Activated T-helper 9 cell treated with anti-CD3 and anti-CD28 coated beads, Interleukin-2, amount 50 U/mL, for 16 hours (primary cell): Measurements from ENCODE around the gene CBFB.
"Not testable (repeated sequence)": the region's sequence is repeated elsewhere in the genome, so short reads cannot be mapped to it uniquely, and the experiment has no call there.

Source experiments
- DNase-seq: peaks from one replicate; pipeline ENCODE4 v3.0.0-alpha.2; 2020; ENCODE audit warnings: low read depth

CBFB gene

DNA sequence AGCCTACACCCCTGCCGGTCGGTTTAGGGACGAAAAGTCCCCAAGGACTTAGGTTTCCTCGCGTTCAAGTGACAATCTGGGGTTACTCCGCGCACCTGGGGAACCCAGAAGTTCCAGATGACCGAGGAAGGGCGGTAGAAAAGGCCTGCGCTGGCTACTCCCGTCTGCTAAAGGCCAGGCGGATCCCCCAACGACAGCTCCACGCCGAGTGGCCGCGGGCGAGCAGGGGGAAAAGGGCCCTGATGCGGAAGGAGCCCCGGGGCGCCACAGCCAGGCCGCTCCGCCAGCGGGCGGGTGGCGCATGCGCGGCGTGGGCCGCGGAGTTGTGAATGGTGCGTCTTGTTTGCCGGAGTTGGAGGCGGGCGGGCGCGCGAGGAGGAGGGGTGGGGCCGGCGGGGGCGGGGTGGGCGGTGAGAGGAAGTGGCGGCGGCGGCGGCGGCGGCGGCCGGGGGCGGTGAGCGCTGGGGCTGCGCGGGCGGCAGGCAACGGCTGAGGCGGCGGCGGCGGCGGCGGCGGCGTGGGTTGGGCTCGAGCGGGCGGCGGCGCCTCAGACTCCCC, at the start of gene CBFB:
Gene CBFB (plus strand): TSS at position 454 of the 558 bp plus-strand sequence. CDS start 259 bp downstream, outside the sequence.
- DNase-seq: peak; percentile 92

DNA sequence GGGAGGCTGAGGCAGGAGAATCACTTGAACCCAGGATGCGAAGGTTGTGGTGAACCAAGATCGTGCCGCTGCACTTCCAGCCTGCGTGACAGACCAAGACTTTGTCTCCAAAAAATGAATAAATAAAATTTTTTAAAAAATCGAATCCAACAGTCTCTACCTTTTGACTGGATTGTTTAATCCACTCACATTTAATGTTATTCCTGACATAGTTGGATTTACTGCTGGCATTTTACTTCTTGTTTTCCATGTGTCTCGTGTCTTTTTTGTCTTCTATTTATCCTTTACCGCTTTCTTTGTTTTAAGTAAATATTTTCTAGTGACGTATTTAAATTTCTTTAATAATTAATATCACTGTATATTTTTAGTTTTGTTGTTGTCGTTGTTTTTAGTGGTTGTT, 45.9 kb upstream of the CBFB start:
- DNase-seq: no peak

DNA sequence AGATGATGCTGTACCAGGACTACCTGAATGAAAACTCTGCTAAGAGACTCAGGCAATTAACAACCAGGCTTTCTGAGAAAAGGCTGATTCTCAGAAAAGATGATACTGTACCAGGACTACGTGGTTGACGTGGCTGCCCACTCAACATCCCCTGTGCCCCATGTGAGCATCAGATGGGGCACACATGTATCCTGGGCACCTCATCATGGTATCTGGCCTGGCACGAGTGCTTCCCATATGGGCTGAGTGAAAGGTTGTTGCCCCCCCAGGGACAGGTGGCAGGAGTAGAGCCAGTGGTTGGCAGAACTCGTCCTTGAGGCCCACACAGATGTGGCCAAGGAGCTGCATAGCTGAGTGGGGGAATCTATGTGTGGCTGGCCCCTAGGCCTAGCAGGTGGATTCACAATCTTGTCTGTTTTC, 44.0 kb upstream of the CBFB start:
- peak; percentile 53 for DNase-seq

GRCh38 chr16:66986559-66986958, 42.4 kb upstream of the CBFB start:
- no peak for DNase-seq

GRCh38 chr16:66988197-66988788, 40.7 kb upstream of the CBFB start, which contains the start of gene CES4A:
Gene CES4A, plus strand, starts transcription at chr16:66988589. Its CDS starts 184 bp downstream, at chr16:66988773.
- DNase-seq: no peak

DNA sequence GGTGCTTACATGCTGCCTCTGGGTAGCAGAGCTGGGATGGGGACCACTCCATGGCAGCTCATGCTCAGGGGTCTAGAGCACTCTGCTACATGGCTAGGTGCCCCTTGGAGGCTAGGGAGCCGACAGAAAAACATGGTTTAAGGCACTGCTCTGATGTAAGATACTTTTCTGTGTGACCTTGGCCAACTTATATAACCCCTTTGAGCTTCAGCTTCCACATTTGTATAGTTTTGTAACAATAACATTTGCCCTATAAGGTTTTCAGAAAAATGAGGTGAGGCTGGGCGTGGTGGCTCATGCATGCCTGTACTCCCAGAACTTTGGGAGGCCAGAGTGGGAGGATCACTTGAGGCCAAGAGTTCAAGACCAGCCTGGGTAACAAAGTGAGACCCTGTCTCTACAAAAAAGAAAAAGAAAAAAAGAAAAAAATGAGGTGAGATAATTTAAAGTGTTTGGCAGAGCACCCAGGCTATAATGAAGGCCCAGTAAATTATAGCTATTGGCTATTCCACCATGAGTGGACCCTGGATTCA, 37.3 kb upstream of the CBFB start:
- no peak for DNase-seq

DNA sequence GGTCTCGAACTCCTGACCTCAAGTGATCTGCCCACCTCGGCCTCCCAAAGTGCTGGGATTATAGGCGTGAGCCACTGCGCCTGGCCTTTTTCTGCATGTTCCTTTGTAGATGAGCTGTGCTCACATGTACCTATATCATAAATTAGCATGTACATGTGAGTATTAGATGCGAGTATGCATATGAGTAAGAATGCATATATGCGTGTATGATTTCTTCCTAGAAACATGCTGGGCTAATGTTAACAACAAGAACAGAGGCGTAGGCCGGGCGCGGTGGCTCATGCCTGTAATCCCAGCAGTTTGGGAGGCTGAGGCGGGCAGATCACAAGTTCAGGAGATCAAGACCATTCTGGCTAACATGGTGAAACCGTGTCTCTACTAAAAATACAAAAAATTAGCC, 35.4 kb upstream of the CBFB start:
- not testable (repeated sequence) for DNase-seq

DNA sequence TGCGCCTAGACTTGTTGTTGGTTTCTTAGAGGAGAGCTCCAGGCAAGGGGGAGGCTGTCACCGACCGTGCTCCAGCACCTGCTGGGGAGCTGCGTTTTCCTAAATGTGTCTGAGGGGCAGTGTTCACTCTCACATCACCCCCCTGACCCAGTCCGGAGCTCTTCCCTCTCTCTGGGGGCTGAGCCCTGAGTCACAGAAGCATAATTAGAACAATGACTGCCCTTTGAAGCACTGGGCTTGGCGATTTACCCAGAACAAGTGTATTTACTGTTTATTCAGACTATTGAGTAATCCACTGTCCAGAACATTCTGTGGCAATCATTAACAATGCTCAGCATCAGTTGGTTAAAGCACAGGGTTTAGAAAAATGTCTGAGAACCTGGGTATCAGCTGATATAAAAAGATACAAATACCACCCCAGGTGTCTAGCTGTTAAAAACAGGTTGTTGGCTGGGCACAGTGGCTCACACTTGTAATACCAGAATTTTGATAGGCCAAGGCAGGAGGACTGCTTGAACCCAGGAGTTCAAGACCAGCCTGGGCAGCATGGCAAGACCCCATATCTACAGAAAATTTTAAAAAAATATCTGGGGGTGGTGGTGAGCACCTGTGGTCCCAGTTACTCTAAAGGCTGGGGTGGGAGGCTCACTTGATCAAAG, 32.5 kb upstream of the CBFB start:
- no peak for DNase-seq

DNA sequence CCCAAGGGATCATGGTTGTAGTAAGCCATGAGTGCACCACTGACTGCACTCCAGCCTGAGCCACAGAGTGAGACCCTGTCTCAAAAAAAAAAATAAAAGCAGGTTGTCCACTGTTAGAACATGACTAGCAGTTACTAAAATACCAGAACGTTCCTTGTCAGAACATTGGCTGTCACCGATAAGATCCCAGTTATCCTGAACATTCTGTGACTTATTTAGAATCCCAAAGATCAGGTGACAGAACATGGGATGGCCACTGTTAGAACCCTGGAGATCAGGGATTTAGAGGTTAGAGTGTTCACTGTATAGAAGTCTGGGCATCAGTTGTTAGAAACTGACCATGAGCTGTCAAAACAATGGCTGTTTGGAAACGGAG, 32.0 kb upstream of the CBFB start:
- no peak for DNase-seq

DNA sequence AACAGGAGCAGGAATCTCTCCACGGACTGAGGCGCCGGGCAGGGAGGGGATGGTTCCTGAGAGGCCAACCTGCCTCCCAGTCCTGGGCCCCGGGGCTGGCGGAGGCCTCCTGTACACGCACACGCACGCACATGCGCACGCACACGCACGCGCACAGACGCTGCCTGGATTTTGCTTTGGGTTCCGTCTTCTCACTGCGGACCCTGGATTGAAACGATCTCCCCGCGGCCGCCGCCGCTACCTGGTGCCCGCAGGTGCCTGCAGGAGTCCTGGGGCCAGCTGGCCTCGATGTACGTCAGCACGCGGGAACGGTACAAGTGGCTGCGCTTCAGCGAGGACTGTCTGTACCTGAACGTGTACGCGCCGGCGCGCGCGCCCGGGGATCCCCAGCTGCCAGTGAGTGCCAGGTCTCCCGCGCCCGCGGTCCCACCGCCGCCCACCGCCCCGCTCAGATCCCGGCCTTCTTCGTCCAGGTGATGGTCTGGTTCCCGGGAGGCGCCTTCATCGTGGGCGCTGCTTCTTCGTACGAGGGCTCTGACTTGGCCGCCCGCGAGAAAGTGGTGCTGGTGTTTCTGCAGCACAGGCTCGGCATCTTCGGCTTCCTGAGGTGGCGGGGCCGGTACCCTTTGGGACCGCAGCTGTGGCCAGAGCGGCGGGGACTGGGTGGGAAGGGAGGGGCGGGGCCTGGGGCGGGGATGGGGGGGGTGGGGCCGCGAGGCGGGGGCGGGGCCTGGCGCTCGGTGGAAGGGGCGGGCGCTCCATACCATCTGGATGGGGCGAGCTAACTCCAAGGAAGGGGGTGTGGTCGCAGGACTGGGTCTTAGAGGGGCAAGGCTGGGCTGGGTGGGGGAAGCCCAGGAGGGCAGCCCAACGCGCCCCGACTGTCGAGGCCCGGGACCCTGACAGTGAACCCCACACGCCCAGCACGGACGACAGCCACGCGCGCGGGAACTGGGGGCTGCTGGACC, 28.3 kb upstream of the CBFB start:
- peak; percentile 45 for DNase-seq

DNA sequence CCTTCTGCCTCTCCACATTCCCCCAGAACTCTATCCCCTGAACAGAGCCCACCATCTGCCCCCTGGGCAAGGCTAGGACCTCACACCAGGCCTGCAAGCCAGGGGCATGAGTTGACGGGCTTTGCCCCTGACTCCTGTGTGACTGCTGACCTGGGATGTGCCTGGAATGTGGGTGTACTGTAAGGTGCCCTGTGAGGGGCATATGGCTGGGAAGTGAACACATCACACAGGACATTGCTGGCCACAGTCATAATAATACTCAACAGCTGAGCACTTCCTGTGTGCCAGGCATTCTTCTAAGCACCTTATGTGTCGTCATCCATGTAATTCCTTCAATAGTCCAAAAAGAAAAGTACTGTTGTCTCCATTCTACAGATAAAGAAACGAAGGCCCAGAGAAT, 27.2 kb upstream of the CBFB start:
- DNase-seq: no peak

DNA sequence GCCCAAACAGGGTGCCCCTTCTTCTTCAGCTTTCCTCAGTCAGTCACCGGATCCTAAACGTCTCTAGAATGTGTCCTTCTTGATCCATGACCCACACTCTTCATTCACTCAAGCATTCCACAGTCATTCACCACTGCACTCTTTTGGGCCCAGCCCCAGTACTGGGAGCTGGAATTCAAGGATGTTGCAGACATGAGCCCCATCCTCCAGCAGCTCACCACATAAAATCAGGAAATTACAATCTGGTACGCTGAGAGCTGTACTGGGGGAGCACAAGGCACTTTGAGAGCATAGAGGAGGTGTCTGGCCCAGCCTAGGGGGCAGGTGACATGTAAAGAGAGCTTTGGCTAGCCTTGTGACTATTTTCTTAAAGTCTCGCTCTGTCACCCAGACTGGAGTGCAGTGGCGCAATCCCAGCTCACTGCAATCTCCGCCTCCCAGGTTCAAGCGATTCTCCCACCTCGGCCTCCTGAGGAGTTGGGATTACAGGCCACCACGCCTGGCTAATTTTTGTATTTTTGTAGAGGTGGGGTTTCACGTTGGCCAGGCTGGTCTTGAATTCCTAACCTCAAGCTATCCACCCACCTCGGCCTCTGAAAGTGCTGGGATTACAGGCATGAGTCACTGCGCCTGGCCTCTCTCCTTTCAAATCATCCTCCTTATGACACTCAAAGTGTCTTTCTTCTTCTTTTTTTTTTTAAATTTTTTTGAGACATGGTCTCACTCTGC, 21.9 kb upstream of the CBFB start:
- DNase-seq: no peak

DNA sequence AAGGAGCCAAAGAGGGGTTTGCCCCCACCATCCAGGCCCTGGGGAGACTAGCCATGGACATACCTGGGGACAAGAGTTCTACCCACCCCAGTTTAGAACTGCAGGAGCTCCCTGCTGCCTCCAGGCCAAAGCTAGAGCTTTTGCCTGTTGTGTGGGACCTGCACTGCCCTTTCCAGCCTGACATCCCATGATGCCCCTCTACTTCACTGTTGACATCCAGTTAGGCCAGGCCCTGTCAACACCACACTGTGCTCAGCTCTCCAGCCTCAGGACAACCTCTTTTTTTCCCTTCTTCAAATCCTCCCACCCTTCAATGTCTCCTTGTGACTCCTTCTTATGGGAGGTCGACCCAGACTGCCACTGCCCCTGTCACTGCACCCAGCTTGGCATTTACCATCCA, 19.8 kb upstream of the CBFB start:
- no peak for DNase-seq

GRCh38 chr16:67011274-67011673, 17.7 kb upstream of the CBFB start:
- DNase-seq: no peak

- DNase-seq: no peak
These were observed 15.6 kb upstream of the CBFB start for GRCh38 chr16:67013233-67013822.

DNA sequence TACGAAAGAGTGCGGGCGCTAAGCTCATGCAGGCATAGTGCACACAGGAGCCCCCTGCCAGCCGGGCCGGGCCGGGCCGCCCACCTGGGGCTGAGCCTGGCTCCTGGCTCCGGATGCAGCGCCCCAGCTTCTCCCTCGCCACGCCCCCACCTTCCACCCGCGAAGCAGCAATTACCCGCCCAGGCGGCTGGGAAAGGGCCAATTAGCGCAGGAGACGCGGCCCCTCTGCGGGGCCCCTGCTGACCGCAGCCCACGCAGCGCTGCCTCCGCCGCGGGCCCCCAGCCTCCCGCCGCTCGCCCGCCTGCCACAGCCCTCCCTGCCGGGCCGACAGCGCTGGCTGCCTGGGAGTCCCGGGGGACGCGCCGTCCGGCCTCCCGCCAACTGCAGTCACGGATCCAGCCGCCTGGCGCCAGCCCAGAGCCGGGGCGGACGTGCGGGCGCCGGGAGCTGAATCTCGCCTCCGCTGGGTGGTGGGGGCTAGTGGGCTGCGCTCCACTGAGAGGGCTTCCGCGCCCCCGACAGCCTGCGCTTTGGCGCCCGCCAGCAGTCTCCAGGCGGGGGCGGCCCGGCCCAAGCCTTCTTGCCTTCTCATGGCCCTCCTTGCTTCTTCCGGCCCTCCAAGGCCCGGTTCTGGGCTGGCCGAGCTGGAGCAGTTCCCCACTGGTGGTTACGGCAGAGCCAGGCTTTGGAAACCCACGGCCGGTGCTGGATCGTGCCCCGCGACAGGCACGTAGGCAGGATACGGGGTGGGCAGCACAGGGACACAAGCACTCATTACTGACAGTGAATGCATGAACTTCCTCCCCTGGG, 14.9 kb upstream of the CBFB start:
- peak; percentile 64 for DNase-seq

- DNase-seq: no peak
These were observed 14.2 kb upstream of the CBFB start for GRCh38 chr16:67014634-67015312.

GRCh38 chr16:67015313-67015731, 13.6 kb upstream of the CBFB start:
- no peak for DNase-seq

- DNase-seq: no peak
These were observed 12.8 kb upstream of the CBFB start for GRCh38 chr16:67016143-67016542.
